ENCODE data around the gene CTIF. TPM values are rescaled to one million over a fixed set of nuclear protein-coding genes. Genes with fewer than 3 reads are reported as not detected.

The CTIF gene
- total RNA-seq, 1 donor from 2014 or later = 54.8 TPM

GRCh38 chr18:48908916-48909315 lies 370.1 kb downstream of the CTIF start:
- Histone ChIP-seq H3K27me3 (ENCODE audit: low read depth) (no peaks in the 10 kb centered on the region), H3K27ac (no peak overlapping the region), H3K36me3 (no peaks in the 10 kb centered on the region), H3K4me1 (no peaks in the 10 kb centered on the region), H3K4me3 (no peak overlapping the region), H3K9me3 (no peaks in the 10 kb centered on the region)
- no peak for ATAC-seq
- intact Hi-C loops (cut with DNase I) = no loop called here
- DNase-seq = no peak
- TF ChIP-seq CTCF (IDR thresholded peaks at IDR 0.05) = no peak

- Histone ChIP-seq H3K27me3 (ENCODE audit: low read depth) (no peaks in the 10 kb centered on the region), H3K9me3 (no peaks in the 10 kb centered on the region), H3K4me3 (no peak overlapping the region), H3K27ac (no peak overlapping the region), H3K36me3 (no peaks in the 10 kb centered on the region), H3K4me1 (peaks cover 3% of the 10 kb centered on the region)
- ATAC-seq = no peak
- TF ChIP-seq CTCF (IDR thresholded peaks at IDR 0.05) = no peak
- intact Hi-C loops (cut with DNase I) = no loop called here
- DNase-seq = no peak
These were observed 370.9 kb downstream of the CTIF start for GRCh38 chr18:48909721-48910120.

GRCh38 chr18:48910972-48911545 lies 372.2 kb downstream of the CTIF start:
- Histone ChIP-seq H3K36me3 (no peaks in the 10 kb centered on the region), H3K4me3 (no peak overlapping the region), H3K4me1 (peaks cover 14% of the 10 kb centered on the region), H3K27me3 (ENCODE audit: low read depth) (no peaks in the 10 kb centered on the region), H3K27ac (no peak overlapping the region), H3K9me3 (no peaks in the 10 kb centered on the region)
- no peak for DNase-seq
- intact Hi-C loops (cut with DNase I) = no loop called here
- no peak for TF ChIP-seq CTCF (IDR thresholded peaks at IDR 0.05)
- ATAC-seq = no peak

Small RNAs within 50 kb of the gene (microRNA-seq; reads per million reads assigned to microRNA genes)
- gene MIR4743 (ENCODE audit: borderline number of aligned reads) = not detected

Other genes starting within 250 kb of the CTIF start
- 15.0 TPM for gene ZBTB7C, start 129.6 kb upstream of the CTIF start, total RNA-seq